ACHN (cell line): ENCODE measurements around the gene DOCK9.

Experiments
- DNase-seq: peaks from one replicate; pipeline ENCODE4 v3.0.0-alpha.2; 2015
- in situ Hi-C: cut with HindIII; loops from 2 replicates; pipeline ENCODE4 v1.10.0; 2017; ENCODE audit warnings: low sequenced_read_pairs, low pct_ligation_motif_present, low pct_unique_long_range_greater_than_20kb

The DOCK9 gene

DNA sequence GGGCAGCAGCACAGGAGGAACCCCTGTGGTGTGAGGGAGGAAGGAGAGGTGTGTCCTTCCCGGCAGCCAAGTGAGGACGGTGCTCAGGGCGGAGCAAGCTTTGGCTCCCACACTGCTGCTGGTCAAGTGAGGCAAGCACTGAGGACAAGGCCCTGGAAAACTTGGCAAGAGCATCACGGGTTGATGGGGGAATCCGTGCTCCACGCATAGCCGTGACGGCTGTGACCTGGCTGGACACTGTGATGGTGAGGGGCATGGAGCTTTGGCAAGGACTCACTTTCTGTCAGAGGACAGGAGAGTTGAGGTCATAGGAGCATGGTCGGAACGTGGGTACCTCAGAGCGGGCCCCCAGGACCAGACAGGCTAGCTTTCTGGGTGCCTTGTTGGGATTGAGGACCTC lies 196.4 kb downstream of the DOCK9 start:
- in situ Hi-C loops, result no loop called here
- DNase-seq, result no peak

DNA sequence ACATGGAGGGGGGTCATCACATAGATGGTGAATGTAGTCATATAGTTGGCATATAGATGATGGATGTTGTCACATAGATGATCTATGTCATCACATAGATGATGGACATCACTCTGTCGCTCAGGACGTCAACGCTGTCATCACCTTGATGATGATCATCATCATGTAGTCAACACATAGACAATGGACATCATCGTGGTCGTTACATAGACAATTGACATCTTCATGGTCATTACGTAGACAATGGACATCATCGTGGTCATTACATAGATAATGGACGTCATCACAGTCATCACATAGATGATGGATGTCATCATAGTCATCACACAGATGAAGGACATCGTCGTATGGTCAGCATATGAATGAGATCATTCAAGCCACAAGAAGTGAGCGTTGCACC lies 196.8 kb downstream of the DOCK9 start:
- in situ Hi-C loops, result no loop called here
- DNase-seq, result no peak

DNA sequence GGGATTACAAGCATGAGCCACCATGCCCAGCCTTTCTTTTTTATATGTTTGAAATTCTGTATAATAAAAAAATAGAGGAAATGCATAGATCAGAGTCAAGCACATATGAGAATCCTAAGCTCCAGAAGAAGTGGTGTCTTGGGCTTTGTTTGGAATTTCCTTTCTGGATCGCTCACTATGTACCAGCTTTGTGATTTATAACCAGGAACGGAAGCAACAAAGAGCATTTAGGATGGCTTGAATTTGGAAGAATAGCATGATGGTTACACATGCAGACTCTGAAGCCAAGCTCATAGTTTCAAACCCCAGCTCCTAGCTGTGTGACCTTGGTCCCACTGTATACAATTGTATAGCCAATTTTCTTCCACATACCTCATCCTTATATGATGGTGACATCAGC lies 197.4 kb downstream of the DOCK9 start:
- in situ Hi-C loops, result no loop called here
- no peak for DNase-seq

DNA sequence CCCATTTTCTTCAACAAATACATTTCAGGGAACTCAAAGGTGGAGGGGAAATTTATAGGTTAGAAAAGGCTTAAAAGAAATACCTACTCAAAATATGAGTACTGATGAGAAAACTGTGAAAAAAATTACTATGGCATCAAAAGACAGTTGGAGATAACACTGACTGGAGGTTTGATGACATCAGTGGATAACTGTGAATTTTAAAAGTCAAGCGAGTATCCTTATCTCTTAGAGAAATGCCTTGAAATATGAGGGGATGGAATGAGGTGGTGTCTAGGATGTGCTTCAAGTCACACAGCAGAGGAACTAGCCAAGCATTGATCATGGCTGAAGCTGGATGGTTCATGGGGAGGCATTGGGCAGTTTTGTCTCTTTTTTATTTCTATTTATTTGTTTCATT lies 198.2 kb downstream of the DOCK9 start:
- DNase-seq, result no peak

DNA sequence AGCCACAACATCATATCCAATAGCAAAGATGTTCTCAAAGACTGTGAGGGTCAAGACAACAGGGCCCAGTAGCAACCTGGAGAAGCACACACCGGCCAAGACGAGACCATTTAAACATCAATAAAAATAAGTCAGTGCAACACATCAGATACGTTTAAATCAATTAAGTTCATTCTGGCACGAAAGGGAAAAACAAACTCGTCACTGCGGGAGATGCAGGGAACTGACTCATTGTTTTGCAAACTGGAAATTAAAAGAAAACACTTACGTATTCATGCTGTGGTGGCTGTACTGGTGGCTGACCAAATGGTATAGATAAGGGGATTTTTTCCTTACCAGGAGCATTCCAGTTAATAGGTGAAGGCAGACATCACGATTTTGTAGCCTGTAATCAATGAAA lies 199.1 kb downstream of the DOCK9 start:
- in situ Hi-C loops, result no loop called here
- DNase-seq, result no peak

More for the DNA sequence above, 198.2 kb downstream of the DOCK9 start:
- in situ Hi-C loops, result no loop called here

DNA sequence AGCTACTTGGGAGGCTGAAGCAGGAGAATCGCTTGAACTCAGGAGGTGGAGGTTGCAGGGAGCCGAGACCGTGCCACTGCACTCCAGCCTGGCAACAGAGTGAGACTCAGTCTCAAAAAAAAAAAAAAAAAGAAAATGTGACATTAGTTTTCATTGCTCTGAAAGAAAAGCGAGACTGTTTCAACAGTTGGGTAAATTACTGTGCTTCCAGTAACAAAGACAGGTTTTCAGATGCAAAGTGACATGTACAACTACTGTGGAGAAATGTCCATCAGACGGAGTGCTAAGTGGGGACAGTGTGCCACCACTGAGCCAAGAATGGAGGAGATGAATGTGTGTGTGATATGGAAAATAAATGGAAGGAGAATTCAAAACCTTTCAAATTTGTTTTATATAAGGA lies 201.2 kb downstream of the DOCK9 start:
- in situ Hi-C loops, result no loop called here
- no peak for DNase-seq

DNA sequence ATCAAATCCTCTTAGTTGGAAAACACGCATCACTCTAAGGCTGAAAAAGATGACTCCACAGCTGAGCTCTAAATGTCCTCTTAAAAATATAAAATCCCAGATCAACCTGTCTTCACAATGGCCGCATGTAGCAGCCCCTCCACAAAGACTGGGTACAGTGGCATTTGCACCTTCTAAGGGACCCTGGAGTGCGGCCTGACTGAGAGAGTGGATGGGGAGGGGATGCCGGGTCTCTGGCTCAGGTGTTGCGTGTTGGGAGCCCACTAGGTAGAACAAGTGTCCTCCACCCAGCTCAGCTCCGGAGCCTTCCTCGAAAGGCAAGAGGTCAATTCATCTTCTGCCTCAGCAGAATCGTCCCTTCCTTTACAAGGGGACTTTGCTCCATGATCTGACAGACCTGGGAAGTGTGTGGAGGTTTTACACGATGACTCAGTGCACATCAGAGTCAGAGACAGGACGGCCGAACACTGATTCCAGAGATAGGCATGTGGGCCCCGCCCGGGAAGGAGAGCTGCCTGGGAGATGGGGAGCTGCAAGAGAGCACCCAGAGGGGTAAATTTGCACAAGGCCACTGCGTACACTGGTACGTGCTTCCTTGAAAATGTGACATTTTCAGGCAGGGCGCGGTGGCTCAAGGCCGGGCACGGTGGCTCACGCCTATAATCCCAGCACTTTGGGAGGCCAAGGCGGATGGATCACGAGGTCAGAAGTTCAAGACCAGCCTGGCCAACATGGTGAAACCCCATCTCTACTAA lies 201.8 kb downstream of the DOCK9 start:
- peak; percentile 78 for DNase-seq
- in situ Hi-C loops, result no loop called here

DNA sequence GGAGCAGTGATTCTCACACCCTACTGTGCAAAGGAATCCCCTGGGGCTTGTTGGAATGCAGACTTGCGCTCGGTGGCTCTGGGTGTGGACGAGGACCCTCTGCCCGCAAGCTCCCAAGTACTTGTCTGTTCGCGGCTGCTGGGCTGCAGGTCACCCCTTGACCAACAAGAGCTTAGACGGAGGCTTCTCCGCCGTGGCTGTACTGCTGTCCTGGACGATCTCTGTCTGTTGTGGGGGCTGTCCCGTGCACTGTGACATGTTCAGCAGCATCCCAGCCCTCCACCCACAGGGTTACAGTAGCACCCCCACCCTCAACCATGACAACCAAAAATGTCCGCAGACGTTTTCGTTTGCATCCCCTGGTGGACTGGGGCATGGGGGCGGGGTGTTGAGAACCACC lies 202.5 kb downstream of the DOCK9 start:
- DNase-seq, result no peak
- in situ Hi-C loops, result no loop called here

DNA sequence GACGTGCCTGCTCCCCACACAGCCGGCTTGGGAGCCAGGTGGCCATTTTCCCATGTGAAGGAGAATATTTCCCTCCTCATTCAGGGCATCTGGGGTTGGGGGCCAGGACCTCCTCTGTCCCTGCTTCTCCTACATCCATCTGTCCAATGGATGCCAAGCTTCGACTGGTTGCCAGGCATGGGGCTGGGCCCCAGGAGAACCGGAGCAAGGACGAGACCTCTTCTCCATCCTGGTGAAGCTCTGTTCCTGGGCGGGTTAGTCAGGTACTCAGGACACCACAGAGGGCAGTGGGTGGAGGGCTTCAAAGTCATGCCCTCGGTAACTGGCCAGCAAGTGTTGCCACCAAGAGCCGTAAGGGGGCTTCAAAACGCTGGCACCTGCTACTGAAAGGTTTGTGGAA lies 203.1 kb downstream of the DOCK9 start:
- in situ Hi-C loops, result no loop called here
- DNase-seq, result no peak

DNA sequence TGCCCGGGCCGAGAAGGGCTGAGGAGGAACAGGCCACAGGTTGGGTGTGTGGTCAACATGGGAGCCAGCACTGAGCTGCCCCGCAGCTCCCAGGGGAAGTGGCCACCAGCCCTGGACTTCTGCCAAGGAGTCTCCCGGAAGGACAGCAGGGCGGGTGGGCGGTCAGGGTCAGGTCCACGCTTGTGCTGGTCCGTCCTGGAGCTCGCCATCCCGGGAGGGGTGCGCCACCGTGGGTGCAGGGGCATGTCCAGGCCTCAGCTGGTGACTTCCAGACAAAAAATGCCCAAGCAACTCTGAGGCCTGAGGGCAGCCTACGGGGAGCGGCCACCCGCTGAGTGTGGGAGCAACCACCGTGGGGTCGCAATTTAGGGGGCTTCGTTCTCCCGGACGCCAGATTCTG lies 203.9 kb downstream of the DOCK9 start:
- no peak for DNase-seq
- in situ Hi-C loops, result no loop called here

DNA sequence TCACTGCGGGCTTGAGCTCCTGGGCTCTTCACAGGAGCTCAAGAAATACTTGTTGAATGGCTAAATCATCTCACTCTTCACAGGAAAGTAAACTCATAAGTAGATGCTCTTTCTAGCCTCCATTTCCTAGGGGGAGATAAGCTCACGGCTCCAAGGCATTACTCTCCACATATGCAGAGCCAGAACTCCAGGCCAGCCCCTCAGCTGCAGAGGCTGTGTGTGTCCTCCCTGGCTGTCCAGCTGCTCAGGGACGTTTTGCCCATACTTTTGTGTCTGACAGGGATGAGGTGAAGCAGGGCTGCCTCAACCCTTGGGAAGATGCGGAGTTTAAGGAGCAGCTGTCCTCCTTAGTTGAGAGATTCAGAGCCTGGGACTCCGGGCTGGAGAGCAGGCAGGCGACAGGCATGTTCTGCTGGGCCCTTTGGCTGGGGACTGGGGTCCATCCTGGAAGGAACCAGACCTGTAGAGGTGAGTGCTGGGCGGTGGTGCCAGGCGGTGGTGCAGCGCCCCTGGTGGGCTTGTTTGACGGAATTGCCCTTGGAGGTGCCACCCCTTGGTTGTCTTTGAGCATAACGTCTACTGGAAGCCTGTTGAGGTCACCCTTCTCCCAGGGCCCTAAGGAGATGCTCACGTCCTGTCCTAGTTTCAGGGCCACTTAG lies 204.9 kb downstream of the DOCK9 start:
- in situ Hi-C loops, result no loop called here
- no peak for DNase-seq

DNA sequence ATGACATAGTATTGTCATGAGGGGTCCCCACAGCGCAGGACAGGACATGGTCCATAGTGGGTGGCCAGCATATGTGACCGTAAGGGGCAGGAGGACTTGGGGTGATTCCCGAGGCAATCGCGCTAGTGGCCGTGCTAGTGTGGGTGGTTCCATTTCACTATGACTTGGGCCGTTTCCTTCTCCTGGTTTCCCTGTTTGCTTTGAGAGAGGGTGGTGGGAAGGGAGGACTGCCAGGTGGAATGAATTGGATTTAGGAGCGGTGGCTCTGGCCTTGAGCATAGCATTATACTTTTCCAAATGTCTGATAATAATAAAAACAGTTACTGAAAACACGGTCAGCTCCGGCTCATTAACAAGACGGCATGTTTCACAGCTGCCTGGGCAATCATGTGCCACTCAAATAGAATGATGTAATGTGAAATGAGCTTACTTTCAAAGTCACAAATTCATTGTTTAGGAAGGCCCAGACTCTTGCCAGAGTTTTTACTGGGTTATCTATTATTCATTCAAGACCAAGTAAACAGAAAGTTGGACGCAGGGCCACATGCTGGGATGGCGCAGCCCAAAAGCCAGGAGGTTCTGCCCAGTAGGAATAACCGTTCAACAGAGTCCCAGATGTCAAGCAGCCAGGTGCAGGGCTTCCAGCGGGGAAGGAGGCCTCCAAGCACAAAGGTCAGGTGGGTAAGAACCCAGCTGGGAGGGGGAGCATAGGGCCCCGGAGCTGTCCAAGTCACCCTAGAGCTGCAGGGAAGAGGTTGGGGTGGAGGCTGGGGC lies 205.8 kb downstream of the DOCK9 start:
- in situ Hi-C loops, result no loop called here
- DNase-seq, result no peak

DNA sequence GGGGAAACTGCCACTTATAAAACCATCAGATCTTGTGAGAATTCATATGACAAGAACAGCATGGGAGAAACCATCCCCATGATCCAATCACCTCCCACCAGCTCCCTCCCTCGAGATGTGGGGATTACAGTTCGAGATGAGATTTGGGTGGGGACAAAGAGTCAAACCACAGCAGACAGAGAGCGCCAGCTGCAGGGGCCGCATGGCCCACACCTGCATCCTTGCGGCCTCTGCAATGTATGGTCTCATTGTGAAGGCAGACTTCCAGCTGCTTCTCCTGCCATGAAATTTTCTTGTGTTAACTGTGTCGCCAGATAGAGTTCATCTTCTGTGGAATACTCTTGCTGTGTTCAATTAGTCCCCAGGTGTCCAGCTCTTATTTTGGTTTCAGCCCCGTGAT lies 208.1 kb downstream of the DOCK9 start:
- in situ Hi-C loops, result no loop called here
- DNase-seq, result no peak

DNA sequence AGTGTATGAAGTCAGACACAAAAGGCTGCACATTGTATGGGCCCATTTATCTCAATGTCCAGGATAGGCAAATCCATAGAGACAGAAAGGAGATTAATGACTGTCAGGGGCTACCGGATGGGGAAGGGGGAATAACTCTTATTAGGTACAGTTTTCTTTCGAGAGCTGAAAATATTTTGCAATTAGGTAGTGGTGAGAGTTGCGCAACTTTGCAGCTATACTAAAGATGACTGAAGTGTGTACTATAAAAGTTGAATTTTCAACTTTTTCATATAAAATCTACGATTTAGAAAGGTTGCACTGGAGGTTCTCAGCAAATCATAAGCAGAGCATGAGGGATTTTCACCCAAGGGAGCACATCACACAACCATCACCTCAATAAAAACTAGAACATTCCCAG lies 209.3 kb downstream of the DOCK9 start:
- in situ Hi-C loops, result no loop called here
- DNase-seq, result no peak

DNA sequence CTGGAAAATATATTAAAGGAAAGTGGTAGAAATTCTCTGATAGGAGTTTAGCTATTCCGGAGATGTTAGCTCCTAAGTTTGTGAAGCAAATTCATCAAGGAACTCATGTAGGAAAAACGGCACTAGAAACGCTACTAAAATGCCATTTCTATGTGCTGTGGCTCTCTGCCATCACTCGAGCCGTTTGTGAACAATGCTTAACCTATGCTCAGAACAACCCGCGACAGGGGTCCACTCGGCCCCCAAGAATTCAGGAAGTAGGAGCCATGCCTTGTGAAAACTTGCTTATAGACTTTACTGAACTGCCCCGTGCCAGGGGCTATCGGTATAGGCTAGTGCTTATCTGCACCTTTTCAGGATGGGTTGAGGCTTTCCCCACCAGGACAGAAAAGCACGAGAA lies 211.2 kb downstream of the DOCK9 start:
- DNase-seq, result no peak
- in situ Hi-C loops, result no loop called here

DNA sequence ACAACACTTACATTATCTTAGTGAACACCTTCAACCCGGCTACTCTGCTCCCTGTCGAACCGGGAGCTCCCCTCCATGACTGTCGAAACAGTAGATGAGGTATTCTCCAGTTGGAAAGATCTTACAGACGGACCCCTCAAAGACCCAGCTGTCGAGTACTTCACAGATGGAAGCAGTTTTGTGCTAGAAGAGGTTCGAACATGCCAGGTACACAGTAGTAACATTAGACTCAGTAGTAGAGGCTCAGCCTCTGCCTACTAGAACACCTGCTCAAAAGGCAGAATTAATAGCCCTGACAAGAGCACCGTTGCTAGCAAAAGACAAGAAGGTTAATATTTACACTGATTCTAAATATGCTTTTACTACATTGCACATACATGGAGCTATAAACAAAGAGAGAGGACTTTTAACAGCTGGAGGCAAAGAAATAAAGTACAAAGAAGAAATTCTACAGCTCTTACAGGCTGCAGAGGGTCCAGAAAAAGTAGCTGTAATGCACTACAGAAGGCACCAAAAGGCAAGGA lies 211.8 kb downstream of the DOCK9 start:
- in situ Hi-C loops, result no loop called here
- DNase-seq, result no peak

DNA sequence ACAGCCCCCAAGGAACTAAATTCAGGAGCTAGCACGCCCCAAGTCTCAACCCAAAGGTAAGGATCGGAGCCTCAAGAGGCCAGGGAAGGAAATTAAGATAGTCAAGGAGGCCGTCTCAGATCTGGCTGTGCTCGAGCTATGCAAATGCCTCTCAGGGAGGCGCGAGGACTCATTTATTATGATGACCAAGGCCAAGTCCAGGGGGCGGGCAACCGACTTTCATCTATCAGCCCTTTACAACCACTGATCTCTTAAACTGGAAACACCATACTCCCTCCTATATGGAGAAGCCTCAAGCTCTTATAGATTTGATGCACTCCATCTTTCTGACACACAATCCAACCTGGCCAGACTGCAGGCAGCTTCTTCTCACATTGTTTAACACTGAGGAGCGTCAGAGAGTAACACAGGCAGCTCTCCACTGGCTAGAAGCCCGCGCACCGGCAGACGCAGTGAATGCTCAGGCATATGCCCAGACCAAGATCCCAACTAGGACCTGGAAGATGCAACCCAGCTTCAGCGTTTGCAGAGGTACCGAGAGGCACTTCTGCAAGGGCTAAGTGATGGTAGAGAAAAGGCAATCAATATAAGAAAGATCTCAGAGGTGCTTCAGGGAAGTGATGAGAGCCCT lies 215.8 kb downstream of the DOCK9 start:
- in situ Hi-C loops, result no loop called here
- no peak for DNase-seq

DNA sequence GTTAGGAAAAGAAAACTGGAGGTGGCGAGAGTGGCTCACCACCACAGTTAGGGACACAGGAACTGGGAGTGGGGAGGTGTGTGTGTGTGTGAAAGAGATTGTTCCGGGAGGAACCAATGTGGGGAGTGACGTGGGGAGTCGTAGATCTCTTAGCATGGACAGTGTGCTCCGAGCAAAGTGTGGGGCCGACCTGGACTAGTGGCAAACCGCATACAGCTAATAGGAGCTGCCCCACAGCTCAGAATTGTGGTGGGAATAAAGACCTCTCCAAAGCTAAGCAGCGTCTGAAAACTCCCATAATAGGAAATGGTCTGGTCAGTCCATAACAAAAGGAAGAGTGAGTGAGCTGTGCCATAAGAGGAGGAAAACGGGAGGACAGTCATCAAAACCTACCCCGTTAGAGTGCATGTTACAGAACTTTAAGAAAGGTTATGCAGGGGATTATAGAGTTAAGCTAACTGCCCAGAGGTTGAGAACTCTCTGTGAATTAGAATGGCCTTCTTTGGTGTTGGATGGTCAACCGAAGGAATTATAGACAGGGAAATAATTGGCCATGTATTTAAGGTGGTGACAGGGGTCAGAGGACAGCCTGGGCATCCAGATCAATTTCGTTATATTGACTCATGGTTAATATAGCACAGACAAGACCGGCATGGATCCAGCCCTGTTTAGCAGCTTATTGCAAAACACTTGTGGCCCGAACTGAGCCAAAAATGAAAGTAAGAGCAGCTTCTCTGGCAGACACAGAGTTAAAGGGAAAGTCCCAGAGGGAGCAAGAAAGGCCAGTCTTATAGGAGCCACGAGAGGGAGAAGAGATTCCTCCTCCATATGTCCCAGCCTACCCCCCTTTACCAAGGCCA lies 216.5 kb downstream of the DOCK9 start:
- in situ Hi-C loops, result no loop called here
- no peak for DNase-seq
